Gastrocnemius medialis (tissue), 4 donors: ENCODE data around the gene PLXNB1.

Source experiments
- POLR2A ChIP-seq, 2 donors: fragments of 450-650 bp; IDR thresholded peaks; one replicate each; pipeline ENCODE4 v1.6.1; 2017; ENCODE audit warnings: antibody characterized with exemption in 2 of 2, mild to moderate bottlenecking in 2 of 2, moderate library complexity in 2 of 2
- TF ChIP-seq, protein P1 (sequence below), 5 experiments: fragments of 450-650 bp in 3 of 5; fragments of 200-600 bp in 2 of 5; sonication (generic) in 2 of 5; IDR thresholded peaks in 4 of 5; conservative IDR thresholded peaks in 1 of 5; 1 replicate in 4 of 5; 2 replicates in 1 of 5; pipeline ENCODE4 v1.5.1; 2016 to 2019; ENCODE audit warnings: antibody characterized with exemption in 5 of 5, mild to moderate bottlenecking in 3 of 5, moderate library complexity in 3 of 5

- TF ChIP-seq, protein P1, sequence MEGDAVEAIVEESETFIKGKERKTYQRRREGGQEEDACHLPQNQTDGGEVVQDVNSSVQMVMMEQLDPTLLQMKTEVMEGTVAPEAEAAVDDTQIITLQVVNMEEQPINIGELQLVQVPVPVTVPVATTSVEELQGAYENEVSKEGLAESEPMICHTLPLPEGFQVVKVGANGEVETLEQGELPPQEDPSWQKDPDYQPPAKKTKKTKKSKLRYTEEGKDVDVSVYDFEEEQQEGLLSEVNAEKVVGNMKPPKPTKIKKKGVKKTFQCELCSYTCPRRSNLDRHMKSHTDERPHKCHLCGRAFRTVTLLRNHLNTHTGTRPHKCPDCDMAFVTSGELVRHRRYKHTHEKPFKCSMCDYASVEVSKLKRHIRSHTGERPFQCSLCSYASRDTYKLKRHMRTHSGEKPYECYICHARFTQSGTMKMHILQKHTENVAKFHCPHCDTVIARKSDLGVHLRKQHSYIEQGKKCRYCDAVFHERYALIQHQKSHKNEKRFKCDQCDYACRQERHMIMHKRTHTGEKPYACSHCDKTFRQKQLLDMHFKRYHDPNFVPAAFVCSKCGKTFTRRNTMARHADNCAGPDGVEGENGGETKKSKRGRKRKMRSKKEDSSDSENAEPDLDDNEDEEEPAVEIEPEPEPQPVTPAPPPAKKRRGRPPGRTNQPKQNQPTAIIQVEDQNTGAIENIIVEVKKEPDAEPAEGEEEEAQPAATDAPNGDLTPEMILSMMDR (IDR thresholded peaks at IDR 0.05 in 4 of 5, conservative IDR thresholded peaks at IDR 0.05 in 1 of 5), result no peak
- TF ChIP-seq POLR2A (IDR thresholded peaks at IDR 0.05), result no peak
Measured at GRCh38 chr3:48414376-48415250, 15.3 kb downstream of the PLXNB1 start.
